HepG2 (cell line): ENCODE measurements around the gene BCL2L2. TPM values are rescaled to one million over a fixed set of nuclear protein-coding genes. Genes with fewer than 3 reads are reported as not detected.
A peak's percentile ranks its signal among the peaks of the same experiment; 100 is the strongest.

Source experiments
- AGO2 ChIP-seq: fragments of 200-400 bp; formaldehyde crosslinking; optimal IDR thresholded peaks from 2 replicates; pipeline ENCODE3; 2017; ENCODE audit warnings: mild to moderate bottlenecking, low read depth, low read length, moderate library complexity
- FOXO1 ChIP-seq: sonication (generic); formaldehyde crosslinking; IDR thresholded peaks from 2 replicates; pipeline ENCODE4 v1.4.0; 2020; ENCODE audit warnings: missing genetic modification reagents
- GPN1 ChIP-seq: sonication (generic); formaldehyde crosslinking; IDR thresholded peaks from 2 replicates; pipeline ENCODE4 v1.5.1; 2020; ENCODE audit warnings: missing genetic modification reagents, borderline replicate concordance
- GZF1 ChIP-seq: sonication (generic); formaldehyde crosslinking; IDR thresholded peaks from 2 replicates; pipeline ENCODE4 v1.5.1; 2020; ENCODE audit warnings: mild to moderate bottlenecking, missing genetic modification reagents
- KDM6A ChIP-seq: IDR thresholded peaks from 2 replicates; pipeline ENCODE4 v1.6.1; 2016; ENCODE audit warnings: low read depth
- NCOA2 ChIP-seq: sonication (generic); formaldehyde crosslinking; IDR thresholded peaks from 2 replicates; pipeline ENCODE4 v1.8.0; 2022; ENCODE audit warnings: inconsistent platforms
- RBAK ChIP-seq: sonication (generic); formaldehyde crosslinking; IDR thresholded peaks from 2 replicates; pipeline ENCODE4 v1.5.1; 2020; ENCODE audit warnings: mild to moderate bottlenecking, missing genetic modification reagents
- RORA ChIP-seq: sonication (generic); formaldehyde crosslinking; IDR thresholded peaks from 2 replicates; pipeline ENCODE4 v1.5.0; 2020; ENCODE audit warnings: mild to moderate bottlenecking, missing genetic modification reagents, moderate library complexity
- SMARCC2 ChIP-seq: fragments of 450-650 bp; IDR thresholded peaks from 2 replicates; pipeline ENCODE4 v1.6.1; 2017; ENCODE audit warnings: antibody characterized with exemption, mild to moderate bottlenecking
- SP5 ChIP-seq: IDR thresholded peaks from 2 replicates; pipeline ENCODE4 v1.6.1; 2016; ENCODE audit warnings: low read depth, borderline replicate concordance
- TAF1 ChIP-seq: sonication (generic); formaldehyde crosslinking; IDR thresholded peaks from 2 replicates; pipeline ENCODE4 v1.4.0; 2020; ENCODE audit warnings: missing genetic modification reagents
- ZBTB42 ChIP-seq: sonication (generic); formaldehyde crosslinking; IDR thresholded peaks from 2 replicates; pipeline ENCODE4 v1.5.0; 2020; ENCODE audit warnings: mild to moderate bottlenecking, missing genetic modification reagents
- ZFP90 ChIP-seq: sonication (generic); formaldehyde crosslinking; IDR thresholded peaks from 2 replicates; pipeline ENCODE4 v1.8.0; 2022; ENCODE audit warnings: missing genetic modification reagents, mild to moderate bottlenecking, inconsistent platforms, borderline replicate concordance
- ZNF207 ChIP-seq: fragments of 450-650 bp; IDR thresholded peaks from 2 replicates; pipeline ENCODE4 v1.6.1; 2016; ENCODE audit warnings: antibody characterized with exemption, borderline replicate concordance
- ZNF274 ChIP-seq: sonication (generic); formaldehyde crosslinking; IDR thresholded peaks from 2 replicates; pipeline ENCODE4 v1.5.1; 2020; ENCODE audit warnings: mild to moderate bottlenecking, missing genetic modification reagents
- ZNF567 ChIP-seq: sonication (generic); formaldehyde crosslinking; IDR thresholded peaks from 2 replicates; pipeline ENCODE4 v1.8.1; 2023; ENCODE audit warnings: mild to moderate bottlenecking, missing genetic modification reagents, borderline replicate concordance
- ZNF605 ChIP-seq: sonication (generic); formaldehyde crosslinking; IDR thresholded peaks from 2 replicates; pipeline ENCODE4 v1.8.0; 2022; ENCODE audit warnings: mild to moderate bottlenecking, missing genetic modification reagents
- ZNF629 ChIP-seq: sonication (generic); formaldehyde crosslinking; conservative IDR thresholded peaks from 2 replicates; pipeline ENCODE4 v1.5.0; 2020; ENCODE audit warnings: missing genetic modification reagents
- ZNF644 ChIP-seq: IDR thresholded peaks from 2 replicates; pipeline ENCODE4 v1.6.1; 2016; ENCODE audit warnings: low read depth
- ZNF713 ChIP-seq: sonication (generic); formaldehyde crosslinking; IDR thresholded peaks from 2 replicates; pipeline ENCODE4 v1.4.0; 2020; ENCODE audit warnings: mild to moderate bottlenecking, missing genetic modification reagents
- ZNF766 ChIP-seq: sonication (generic); formaldehyde crosslinking; IDR thresholded peaks from 2 replicates; pipeline ENCODE4 v1.5.0; 2020; ENCODE audit warnings: missing genetic modification reagents, borderline replicate concordance
- ZNF816 ChIP-seq: sonication (generic); formaldehyde crosslinking; IDR thresholded peaks from 2 replicates; pipeline ENCODE4 v1.8.0; 2022; ENCODE audit warnings: missing genetic modification reagents, mild to moderate bottlenecking, borderline replicate concordance
- ZSCAN30 ChIP-seq: sonication (generic); formaldehyde crosslinking; IDR thresholded peaks from 2 replicates; pipeline ENCODE4 v1.5.0; 2020; ENCODE audit warnings: mild to moderate bottlenecking, missing genetic modification reagents
- polyA plus RNA-seq, 8 experiments: library from polyadenylated mRNA; depleted of rRNA in 3 of 8; stranded (reverse) in 7 of 8; unstranded in 1 of 8; fragments of >200 nt; fragmentation: Illumina TruSeq in 4 of 8; extraction: Trizol in 4 of 8; gene quantifications; 2 replicates each; pipeline versions ENCODE4 v1.2.1 to v1.2.3, GENCODE V29; 2011 to 2016; ENCODE audit warnings: low read depth in 4 of 8, missing spikeins in 1 of 8, mixed read lengths in 1 of 8; ENCODE audit not compliant: insufficient read depth in 1 of 8
- total RNA-seq, 5 experiments: library from RNA; depleted of rRNA; stranded (reverse); fragments of >200 nt; fragmentation: Illumina TruSeq; extraction: Trizol; gene quantifications; 2 replicates each; pipeline ENCODE4 v1.2.3, GENCODE V29; 2016; ENCODE audit warnings: low read depth in 1 of 5
- TF ChIP-seq, protein P1 (sequence below): conservative IDR thresholded peaks from 2 replicates; pipeline ENCODE4 v1.6.1; 2018; ENCODE audit warnings: missing genetic modification reagents
- TF ChIP-seq, protein P2 (sequence below): sonication (generic); formaldehyde crosslinking; IDR thresholded peaks from 2 replicates; pipeline ENCODE4 v1.4.0; 2020; ENCODE audit warnings: missing genetic modification reagents
- TF ChIP-seq, protein P3 (sequence below): sonication (generic); formaldehyde crosslinking; conservative IDR thresholded peaks from 2 replicates; pipeline ENCODE4 v1.4.0; 2020; ENCODE audit warnings: missing genetic modification reagents

BCL2L2 gene
- total and polyA plus RNA-seq, 2 of the 13 experiments (the other 11 are each of a cell fraction or from before 2014, with no cell fraction given): 28.1 to 49.8 TPM

DNA sequence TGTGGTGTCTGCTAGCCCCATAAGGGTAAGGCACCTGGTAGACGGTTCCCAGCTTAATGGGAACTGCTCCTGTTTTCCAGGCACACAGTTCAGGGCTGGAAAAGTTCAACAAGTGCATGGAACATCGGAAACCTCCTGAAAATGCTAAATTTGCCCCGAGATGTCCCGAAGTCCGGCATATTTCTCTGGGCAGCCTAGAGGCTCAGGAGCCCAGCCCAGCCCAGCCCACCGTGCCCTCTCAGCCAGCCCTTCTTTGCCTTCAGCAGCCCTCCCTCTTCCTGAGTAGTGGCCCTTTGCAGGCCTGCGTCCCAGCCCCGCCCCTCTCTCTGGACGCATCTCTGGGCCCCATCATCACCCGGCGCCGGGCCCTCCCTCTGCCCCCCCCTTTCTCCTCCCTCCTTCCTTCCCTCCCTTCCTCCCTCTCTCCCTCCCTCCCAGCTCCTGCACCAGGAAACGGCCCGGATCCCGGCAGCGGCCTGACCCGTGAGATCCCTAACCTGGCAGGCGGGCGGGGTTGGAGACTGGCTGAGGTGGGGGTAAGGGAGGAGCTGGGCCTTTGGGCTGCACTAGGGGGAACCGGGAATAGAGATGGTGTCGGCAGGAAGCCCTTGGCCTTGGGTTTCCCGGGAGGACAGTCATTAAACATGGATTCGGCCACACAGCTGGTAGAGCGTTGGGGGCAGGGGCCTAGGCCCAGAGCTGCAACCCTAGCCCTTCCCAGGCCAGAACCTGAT is at the start of gene BCL2L2 (continued):
- TF ChIP-seq, protein P1, sequence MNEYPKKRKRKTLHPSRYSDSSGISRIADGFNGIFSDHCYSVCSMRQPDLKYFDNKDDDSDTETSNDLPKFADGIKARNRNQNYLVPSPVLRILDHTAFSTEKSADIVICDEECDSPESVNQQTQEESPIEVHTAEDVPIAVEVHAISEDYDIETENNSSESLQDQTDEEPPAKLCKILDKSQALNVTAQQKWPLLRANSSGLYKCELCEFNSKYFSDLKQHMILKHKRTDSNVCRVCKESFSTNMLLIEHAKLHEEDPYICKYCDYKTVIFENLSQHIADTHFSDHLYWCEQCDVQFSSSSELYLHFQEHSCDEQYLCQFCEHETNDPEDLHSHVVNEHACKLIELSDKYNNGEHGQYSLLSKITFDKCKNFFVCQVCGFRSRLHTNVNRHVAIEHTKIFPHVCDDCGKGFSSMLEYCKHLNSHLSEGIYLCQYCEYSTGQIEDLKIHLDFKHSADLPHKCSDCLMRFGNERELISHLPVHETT (CRISPR knock-in tag): peak; percentile 92
- TF ChIP-seq AGO2 (peak; percentile 91), FOXO1 (CRISPR knock-in tag) (peak; percentile 78), ZNF816 (CRISPR knock-in tag) (no peak), ZNF629 (no peak), ZNF567 (CRISPR knock-in tag) (peak; percentile 99), ZFP90 (CRISPR knock-in tag) (peak; percentile 98), ZBTB42 (0 out of 2 replicates have a peak, but pooled peaks have one; percentile 60), ZNF274 (CRISPR knock-in tag) (peak; percentile 97), GZF1 (no peak), SP5 (CRISPR knock-in tag) (peak; percentile 94), RBAK (CRISPR knock-in tag) (peak; percentile 73; the same call in 1 of the 2 replicates), ZNF207 (no peak), GPN1 (CRISPR knock-in tag) (no peak), ZNF605 (CRISPR knock-in tag) (peak; percentile 99), KDM6A (peak; percentile 17; the same call in 1 of the 2 replicates), SMARCC2 (no peak), RORA (CRISPR knock-in tag) (no peak), ZNF644 (CRISPR knock-in tag) (peak; percentile 84), TAF1 (CRISPR knock-in tag) (peak; percentile 94), NCOA2 (CRISPR knock-in tag) (peak; percentile 71), ZNF766 (CRISPR knock-in tag) (peak; percentile 84; the same call in 1 of the 2 replicates), ZSCAN30 (CRISPR knock-in tag) (no peak), ZNF713 (peak; percentile 99)
- TF ChIP-seq, protein P2, sequence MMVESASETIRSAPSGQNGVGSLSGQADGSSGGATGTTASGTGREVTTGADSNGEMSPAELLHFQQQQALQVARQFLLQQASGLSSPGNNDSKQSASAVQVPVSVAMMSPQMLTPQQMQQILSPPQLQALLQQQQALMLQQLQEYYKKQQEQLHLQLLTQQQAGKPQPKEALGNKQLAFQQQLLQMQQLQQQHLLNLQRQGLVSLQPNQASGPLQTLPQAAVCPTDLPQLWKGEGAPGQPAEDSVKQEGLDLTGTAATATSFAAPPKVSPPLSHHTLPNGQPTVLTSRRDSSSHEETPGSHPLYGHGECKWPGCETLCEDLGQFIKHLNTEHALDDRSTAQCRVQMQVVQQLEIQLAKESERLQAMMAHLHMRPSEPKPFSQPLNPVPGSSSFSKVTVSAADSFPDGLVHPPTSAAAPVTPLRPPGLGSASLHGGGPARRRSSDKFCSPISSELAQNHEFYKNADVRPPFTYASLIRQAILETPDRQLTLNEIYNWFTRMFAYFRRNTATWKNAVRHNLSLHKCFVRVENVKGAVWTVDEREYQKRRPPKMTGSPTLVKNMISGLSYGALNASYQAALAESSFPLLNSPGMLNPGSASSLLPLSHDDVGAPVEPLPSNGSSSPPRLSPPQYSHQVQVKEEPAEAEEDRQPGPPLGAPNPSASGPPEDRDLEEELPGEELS (CRISPR knock-in tag): peak; percentile 84; the same call in 1 of the 2 replicates
- TF ChIP-seq, protein P3, sequence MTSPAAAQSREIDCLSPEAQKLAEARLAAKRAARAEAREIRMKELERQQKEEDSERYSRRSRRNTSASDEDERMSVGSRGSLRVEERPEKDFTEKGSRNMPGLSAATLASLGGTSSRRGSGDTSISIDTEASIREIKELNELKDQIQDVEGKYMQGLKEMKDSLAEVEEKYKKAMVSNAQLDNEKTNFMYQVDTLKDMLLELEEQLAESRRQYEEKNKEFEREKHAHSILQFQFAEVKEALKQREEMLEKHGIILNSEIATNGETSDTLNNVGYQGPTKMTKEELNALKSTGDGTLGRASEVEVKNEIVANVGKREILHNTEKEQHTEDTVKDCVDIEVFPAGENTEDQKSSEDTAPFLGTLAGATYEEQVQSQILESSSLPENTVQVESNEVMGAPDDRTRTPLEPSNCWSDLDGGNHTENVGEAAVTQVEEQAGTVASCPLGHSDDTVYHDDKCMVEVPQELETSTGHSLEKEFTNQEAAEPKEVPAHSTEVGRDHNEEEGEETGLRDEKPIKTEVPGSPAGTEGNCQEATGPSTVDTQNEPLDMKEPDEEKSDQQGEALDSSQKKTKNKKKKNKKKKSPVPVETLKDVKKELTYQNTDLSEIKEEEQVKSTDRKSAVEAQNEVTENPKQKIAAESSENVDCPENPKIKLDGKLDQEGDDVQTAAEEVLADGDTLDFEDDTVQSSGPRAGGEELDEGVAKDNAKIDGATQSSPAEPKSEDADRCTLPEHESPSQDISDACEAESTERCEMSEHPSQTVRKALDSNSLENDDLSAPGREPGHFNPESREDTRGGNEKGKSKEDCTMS (CRISPR knock-in tag): peak; percentile 75; the same call in 1 of the 2 replicates
